GM18909 (cell line): Measurements from ENCODE around the gene CLRN3.

Experiments
- ATAC-seq: cut with Tn5 transposase; IDR thresholded peaks from one replicate; pipeline ENCODE4 v1.9.1; 2021; ENCODE audit warnings: mild to moderate bottlenecking; ENCODE audit not compliant: unreplicated experiment, poor library complexity

The CLRN3 gene

GRCh38 chr10:127904311-127905000, 11.7 kb upstream of the CLRN3 start:
- ATAC-seq, result no peak

GRCh38 chr10:127903789-127904188, 11.0 kb upstream of the CLRN3 start:
- no peak for ATAC-seq

- no peak for ATAC-seq
These were observed 7.1 kb upstream of the CLRN3 start for GRCh38 chr10:127899766-127900387.

GRCh38 chr10:127897177-127897576, 4.4 kb upstream of the CLRN3 start:
- ATAC-seq, result no peak

- no peak for ATAC-seq
These were observed 3.8 kb upstream of the CLRN3 start for GRCh38 chr10:127896590-127896989.

GRCh38 chr10:127894146-127894545, 1.4 kb upstream of the CLRN3 start:
- ATAC-seq, result no peak

GRCh38 chr10:127890832-127891334, 1.9 kb downstream of the CLRN3 start:
- no peak for ATAC-seq

- ATAC-seq, result no peak
These were observed 2.5 kb downstream of the CLRN3 start for GRCh38 chr10:127890216-127890615.

GRCh38 chr10:127889605-127890195, 3.0 kb downstream of the CLRN3 start:
- ATAC-seq, result no peak

GRCh38 chr10:127888521-127889312, 4.0 kb downstream of the CLRN3 start:
- no peak for ATAC-seq

GRCh38 chr10:127887541-127888415, 5.0 kb downstream of the CLRN3 start:
- ATAC-seq, result no peak

- ATAC-seq, result no peak
These were observed 6.2 kb downstream of the CLRN3 start for GRCh38 chr10:127886371-127887051.

- ATAC-seq, result no peak
These were observed 8.2 kb downstream of the CLRN3 start for GRCh38 chr10:127884501-127884900.

GRCh38 chr10:127883516-127883915, 9.2 kb downstream of the CLRN3 start:
- no peak for ATAC-seq

GRCh38 chr10:127882801-127883459, 9.8 kb downstream of the CLRN3 start:
- ATAC-seq, result no peak

GRCh38 chr10:127882391-127882790, 10.3 kb downstream of the CLRN3 start:
- no peak for ATAC-seq

GRCh38 chr10:127881262-127881661, 11.5 kb downstream of the CLRN3 start:
- no peak for ATAC-seq

- no peak for ATAC-seq
These were observed 12.2 kb downstream of the CLRN3 start for GRCh38 chr10:127880557-127880956.
